Spleen (tissue), 7 donors: ENCODE measurements around the gene RABGEF1.

Experiments
- POLR2A ChIP-seq, 3 donors: fragments of 450-650 bp; IDR thresholded peaks; one replicate each; pipeline ENCODE4 v1.5.1; 2017; ENCODE audit warnings: antibody characterized with exemption in 3 of 3, mild to moderate bottlenecking in 1 of 3
- TF ChIP-seq, protein P1 (sequence below), 11 experiments: fragments of 200-600 bp in 7 of 11; fragments of 450-650 bp in 4 of 11; sonication (generic) in 4 of 11; IDR thresholded peaks in 8 of 11; conservative IDR thresholded peaks in 3 of 11; 1 replicate in 7 of 11; 2 replicates in 4 of 11; pipeline versions ENCODE4 v1.4.0 to v1.8.0; 2016 to 2021; ENCODE audit warnings: antibody characterized with exemption in 11 of 11, inconsistent platforms in 4 of 11, mild to moderate bottlenecking in 1 of 11
- donor health status: DM: no; HTN: no; CAD: no; lungs with moderate emphysema.
- donor health status: DM: no; HTN: no; CAD: no.
- donor health status: DM: no; HTN: no; CAD: no.

DNA sequence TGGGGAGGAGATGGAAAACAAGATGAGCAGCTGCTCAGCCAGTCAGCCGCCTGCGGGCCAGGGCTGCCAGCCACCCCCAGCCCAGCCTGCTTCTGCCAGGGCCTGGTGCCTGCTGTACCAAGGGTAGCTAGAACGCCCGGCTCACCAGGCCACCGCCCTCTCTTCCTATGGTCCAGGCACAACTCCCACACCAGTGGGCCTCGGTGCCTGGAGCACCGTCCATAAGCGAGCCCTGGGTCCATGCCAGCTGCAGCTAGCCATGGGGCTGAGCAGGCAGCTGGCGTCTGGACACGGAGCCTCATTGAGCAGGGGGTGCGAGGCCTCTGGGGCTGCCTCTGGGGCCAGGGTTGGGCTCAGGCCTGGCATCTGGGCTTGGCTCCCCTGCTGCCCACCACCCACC, 8.5 kb upstream of the RABGEF1 start:
- TF ChIP-seq, protein P1, sequence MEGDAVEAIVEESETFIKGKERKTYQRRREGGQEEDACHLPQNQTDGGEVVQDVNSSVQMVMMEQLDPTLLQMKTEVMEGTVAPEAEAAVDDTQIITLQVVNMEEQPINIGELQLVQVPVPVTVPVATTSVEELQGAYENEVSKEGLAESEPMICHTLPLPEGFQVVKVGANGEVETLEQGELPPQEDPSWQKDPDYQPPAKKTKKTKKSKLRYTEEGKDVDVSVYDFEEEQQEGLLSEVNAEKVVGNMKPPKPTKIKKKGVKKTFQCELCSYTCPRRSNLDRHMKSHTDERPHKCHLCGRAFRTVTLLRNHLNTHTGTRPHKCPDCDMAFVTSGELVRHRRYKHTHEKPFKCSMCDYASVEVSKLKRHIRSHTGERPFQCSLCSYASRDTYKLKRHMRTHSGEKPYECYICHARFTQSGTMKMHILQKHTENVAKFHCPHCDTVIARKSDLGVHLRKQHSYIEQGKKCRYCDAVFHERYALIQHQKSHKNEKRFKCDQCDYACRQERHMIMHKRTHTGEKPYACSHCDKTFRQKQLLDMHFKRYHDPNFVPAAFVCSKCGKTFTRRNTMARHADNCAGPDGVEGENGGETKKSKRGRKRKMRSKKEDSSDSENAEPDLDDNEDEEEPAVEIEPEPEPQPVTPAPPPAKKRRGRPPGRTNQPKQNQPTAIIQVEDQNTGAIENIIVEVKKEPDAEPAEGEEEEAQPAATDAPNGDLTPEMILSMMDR (IDR thresholded peaks at IDR 0.05 in 8 of 11, conservative IDR thresholded peaks at IDR 0.05 in 3 of 11): no peak
- no peak for TF ChIP-seq POLR2A (IDR thresholded peaks at IDR 0.05)
